ENCODE results near the gene USP37. TPM values are rescaled to one million over a fixed set of nuclear protein-coding genes. Genes with fewer than 3 reads are reported as not detected.
A peak's percentile ranks its signal among the peaks of the same experiment; 100 is the strongest.

Gene USP37
- total and polyA plus RNA-seq, 8 donors, result 2.1 to 8.6 (median 5.0) TPM

GRCh38 chr2:218422403-218423086, 145.6 kb downstream of the USP37 start:
- FAIRE-seq (no peak), ATAC-seq (no peak), DNase-seq (no peak)
- TF ChIP-seq, protein P1, sequence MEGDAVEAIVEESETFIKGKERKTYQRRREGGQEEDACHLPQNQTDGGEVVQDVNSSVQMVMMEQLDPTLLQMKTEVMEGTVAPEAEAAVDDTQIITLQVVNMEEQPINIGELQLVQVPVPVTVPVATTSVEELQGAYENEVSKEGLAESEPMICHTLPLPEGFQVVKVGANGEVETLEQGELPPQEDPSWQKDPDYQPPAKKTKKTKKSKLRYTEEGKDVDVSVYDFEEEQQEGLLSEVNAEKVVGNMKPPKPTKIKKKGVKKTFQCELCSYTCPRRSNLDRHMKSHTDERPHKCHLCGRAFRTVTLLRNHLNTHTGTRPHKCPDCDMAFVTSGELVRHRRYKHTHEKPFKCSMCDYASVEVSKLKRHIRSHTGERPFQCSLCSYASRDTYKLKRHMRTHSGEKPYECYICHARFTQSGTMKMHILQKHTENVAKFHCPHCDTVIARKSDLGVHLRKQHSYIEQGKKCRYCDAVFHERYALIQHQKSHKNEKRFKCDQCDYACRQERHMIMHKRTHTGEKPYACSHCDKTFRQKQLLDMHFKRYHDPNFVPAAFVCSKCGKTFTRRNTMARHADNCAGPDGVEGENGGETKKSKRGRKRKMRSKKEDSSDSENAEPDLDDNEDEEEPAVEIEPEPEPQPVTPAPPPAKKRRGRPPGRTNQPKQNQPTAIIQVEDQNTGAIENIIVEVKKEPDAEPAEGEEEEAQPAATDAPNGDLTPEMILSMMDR (IDR thresholded peaks at IDR 0.05), result no peak
- 80 to 82% methylated on average over 9 of the region's 9 CpGs for WGBS, 2 donors
- intact Hi-C loops (cut with DNase I), result no loop called here
- no peaks in the 10 kb centered on the region for H3K4me1 ChIP-seq
- no peak overlapping the region for H3K27ac ChIP-seq
- H3K27me3 ChIP-seq, result no peaks in the 10 kb centered on the region
- H3K4me3 ChIP-seq, result no peak overlapping the region
- no peaks in the 10 kb centered on the region for H3K36me3 ChIP-seq
- H3K9me3 ChIP-seq, result no peaks in the 10 kb centered on the region

DNA sequence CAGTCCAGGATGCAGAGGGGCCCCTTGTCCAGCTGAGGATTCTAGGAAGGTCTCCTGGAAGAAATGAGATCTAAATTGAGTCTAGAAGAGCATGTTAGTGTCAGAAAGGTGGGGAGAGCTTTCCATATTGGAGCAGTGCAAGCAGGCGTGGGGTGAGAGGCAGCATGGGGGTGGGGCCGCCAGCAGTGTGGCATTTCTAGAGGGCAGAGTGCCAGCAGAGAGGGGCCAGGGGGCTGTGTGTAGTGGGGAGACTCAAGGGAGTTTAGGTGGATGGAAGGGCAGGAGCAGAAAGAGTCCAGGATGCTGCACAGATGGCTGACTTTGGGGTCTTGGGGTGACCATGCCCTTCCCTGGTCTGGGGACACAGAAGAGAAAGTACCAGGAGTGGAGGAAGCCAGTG, 147.1 kb downstream of the USP37 start:
- no peaks in the 10 kb centered on the region for H3K27me3 ChIP-seq
- H3K36me3 ChIP-seq, result no peaks in the 10 kb centered on the region
- no peaks in the 10 kb centered on the region for H3K9me3 ChIP-seq
- FAIRE-seq (no peak), DNase-seq (no peak), ATAC-seq (no peak)
- no peak overlapping the region for H3K4me3 ChIP-seq
- TF ChIP-seq, protein P1 (IDR thresholded peaks at IDR 0.05), result no peak
- H3K4me1 ChIP-seq, result no peaks in the 10 kb centered on the region
- WGBS, 2 donors, result 76 to 85% methylated on average over 2 of the region's 2 CpGs
- intact Hi-C loops (cut with DNase I), result no loop called here
- H3K27ac ChIP-seq, result no peak overlapping the region

GRCh38 chr2:218419630-218420216, 148.4 kb downstream of the USP37 start:
- TF ChIP-seq, protein P1 (IDR thresholded peaks at IDR 0.05), result no peak
- no peaks in the 10 kb centered on the region for H3K4me1 ChIP-seq
- DNase-seq (no peak), FAIRE-seq (no peak), ATAC-seq (peak in 3 of 4 donors; percentile 13 to 26 (median 21))
- H3K4me3 ChIP-seq, result peak overlapping the region in 2 of 4 donors; percentile 12 to 39
- H3K27me3 ChIP-seq, result no peaks in the 10 kb centered on the region
- no peaks in the 10 kb centered on the region for H3K9me3 ChIP-seq
- peak overlapping the region in 3 of 4 donors; percentile 20 to 53 (median 52) for H3K27ac ChIP-seq
- WGBS, 2 donors, result 51 to 52% methylated on average over 7 of the region's 7 CpGs
- no peaks in the 10 kb centered on the region for H3K36me3 ChIP-seq
- intact Hi-C loops (cut with DNase I), result loop anchor here in 1 of 3 donors (10.0 kb wide), 1 partner anchor 45 kb away; no protein-coding TSS in a partner anchor

GRCh38 chr2:218418717-218419458, 149.3 kb downstream of the USP37 start, which contains the start of gene VIL1:
TSS of gene VIL1 (plus strand) at chr2:218419123. CDS start at chr2:218423779, 4,656 bp downstream.
- Histone ChIP-seq H3K4me1 (no peaks in the 10 kb centered on the region), H3K27ac (peak within 1 kb of the TSS in 3 of 4 donors; percentile 20 to 53 (median 52)), H3K27me3 (no peaks in the 10 kb centered on the region), H3K4me3 (peak within 1 kb of the TSS in 2 of 4 donors; percentile 12 to 39), H3K36me3 (no peaks in the 10 kb centered on the region), H3K9me3 (no peaks in the 10 kb centered on the region)
- TF ChIP-seq, protein P1 (IDR thresholded peaks at IDR 0.05), result no peak
- ATAC-seq, result peak; percentile 95 to 99 (median 96)
- no peak for FAIRE-seq
- WGBS, 2 donors, result 29 to 32% methylated on average over 9 of the region's 9 CpGs
- intact Hi-C loops (cut with DNase I), result loop anchor here in 1 of 3 donors (10.0 kb wide), 1 partner anchor 46 kb away; no protein-coding TSS in a partner anchor
- DNase-seq, result peak in 5 of 6 donors; percentile 60 to 91 (median 76)

All from pancreas (tissue), 10 donors.